Measurements from ENCODE around the gene CENPA. TPM values are rescaled to one million over a fixed set of nuclear protein-coding genes. Genes with fewer than 3 reads are reported as not detected.

Gene CENPA
- total and polyA plus RNA-seq, 2 of the 13 experiments (the other 11 are each of a cell fraction or from before 2014, with no cell fraction given) = 28.5 to 38.5 TPM

- TF ChIP-seq, protein P1, sequence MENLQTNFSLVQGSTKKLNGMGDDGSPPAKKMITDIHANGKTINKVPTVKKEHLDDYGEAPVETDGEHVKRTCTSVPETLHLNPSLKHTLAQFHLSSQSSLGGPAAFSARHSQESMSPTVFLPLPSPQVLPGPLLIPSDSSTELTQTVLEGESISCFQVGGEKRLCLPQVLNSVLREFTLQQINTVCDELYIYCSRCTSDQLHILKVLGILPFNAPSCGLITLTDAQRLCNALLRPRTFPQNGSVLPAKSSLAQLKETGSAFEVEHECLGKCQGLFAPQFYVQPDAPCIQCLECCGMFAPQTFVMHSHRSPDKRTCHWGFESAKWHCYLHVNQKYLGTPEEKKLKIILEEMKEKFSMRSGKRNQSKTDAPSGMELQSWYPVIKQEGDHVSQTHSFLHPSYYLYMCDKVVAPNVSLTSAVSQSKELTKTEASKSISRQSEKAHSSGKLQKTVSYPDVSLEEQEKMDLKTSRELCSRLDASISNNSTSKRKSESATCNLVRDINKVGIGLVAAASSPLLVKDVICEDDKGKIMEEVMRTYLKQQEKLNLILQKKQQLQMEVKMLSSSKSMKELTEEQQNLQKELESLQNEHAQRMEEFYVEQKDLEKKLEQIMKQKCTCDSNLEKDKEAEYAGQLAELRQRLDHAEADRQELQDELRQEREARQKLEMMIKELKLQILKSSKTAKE (CRISPR knock-in tag; IDR thresholded peaks at IDR 0.05; ENCODE audit: borderline replicate concordance) = peak; percentile 61; the same call in 1 of the 2 replicates
- no peak for TF ChIP-seq ZNF629 (CRISPR knock-in tag; conservative IDR thresholded peaks at IDR 0.05)
- peak; percentile 55; the same call in 1 of the 2 replicates for TF ChIP-seq SPEN (CRISPR knock-in tag; IDR thresholded peaks at IDR 0.05; ENCODE audit: low read depth)
- TF ChIP-seq DDIT3 (CRISPR knock-in tag; IDR thresholded peaks at IDR 0.05) = no peak
- no peak for TF ChIP-seq SOX13 (IDR thresholded peaks at IDR 0.05)
- peak in 1 of 2 experiments; percentile 64; a peak in 1 of 4 replicates for TF ChIP-seq SOX13 (CRISPR knock-in tag; conservative IDR thresholded peaks at IDR 0.05 in 1 of 2, IDR thresholded peaks at IDR 0.05 in 1 of 2)
- peak; percentile 85 for TF ChIP-seq FOXP4 (CRISPR knock-in tag; IDR thresholded peaks at IDR 0.05)
- TF ChIP-seq, protein P2, sequence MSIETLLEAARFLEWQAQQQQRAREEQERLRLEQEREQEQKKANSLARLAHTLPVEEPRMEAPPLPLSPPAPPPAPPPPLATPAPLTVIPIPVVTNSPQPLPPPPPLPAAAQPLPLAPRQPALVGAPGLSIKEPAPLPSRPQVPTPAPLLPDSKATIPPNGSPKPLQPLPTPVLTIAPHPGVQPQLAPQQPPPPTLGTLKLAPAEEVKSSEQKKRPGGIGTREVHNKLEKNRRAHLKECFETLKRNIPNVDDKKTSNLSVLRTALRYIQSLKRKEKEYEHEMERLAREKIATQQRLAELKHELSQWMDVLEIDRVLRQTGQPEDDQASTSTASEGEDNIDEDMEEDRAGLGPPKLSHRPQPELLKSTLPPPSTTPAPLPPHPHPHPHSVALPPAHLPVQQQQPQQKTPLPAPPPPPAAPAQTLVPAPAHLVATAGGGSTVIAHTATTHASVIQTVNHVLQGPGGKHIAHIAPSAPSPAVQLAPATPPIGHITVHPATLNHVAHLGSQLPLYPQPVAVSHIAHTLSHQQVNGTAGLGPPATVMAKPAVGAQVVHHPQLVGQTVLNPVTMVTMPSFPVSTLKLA (IDR thresholded peaks at IDR 0.05) = peak; percentile 74
- TF ChIP-seq NR2F1 (CRISPR knock-in tag; IDR thresholded peaks at IDR 0.05) = peak; percentile 46 to 48; a peak in 2 of 4 replicates
- TF ChIP-seq LCORL (IDR thresholded peaks at IDR 0.05) = no peak
- peak; percentile 92 for TF ChIP-seq LCORL (CRISPR knock-in tag; IDR thresholded peaks at IDR 0.05)
- peak; percentile 72 for TF ChIP-seq MED1 (CRISPR knock-in tag; IDR thresholded peaks at IDR 0.05)
- peak; percentile 33; the same call in 1 of the 2 replicates for TF ChIP-seq TAF1 (CRISPR knock-in tag; IDR thresholded peaks at IDR 0.05)
- TF ChIP-seq JUND (CRISPR knock-in tag; IDR thresholded peaks at IDR 0.05) = no peak
- TF ChIP-seq ZBTB25 (CRISPR knock-in tag; IDR thresholded peaks at IDR 0.05) = peak; percentile 55; the same call in 1 of the 2 replicates
- peak; percentile 52; the same call in 1 of the 2 replicates for TF ChIP-seq ZNF12 (CRISPR knock-in tag; IDR thresholded peaks at IDR 0.05)
- peak; percentile 67 for TF ChIP-seq BCL6 (CRISPR knock-in tag; IDR thresholded peaks at IDR 0.05)
- no peak for TF ChIP-seq IKZF4 (CRISPR knock-in tag; IDR thresholded peaks at IDR 0.05; ENCODE audit: borderline replicate concordance, low read depth, not compliant biosample characterization)
- TF ChIP-seq ZNF781 (CRISPR knock-in tag; IDR thresholded peaks at IDR 0.05; ENCODE audit: borderline replicate concordance, not compliant biosample characterization) = no peak
- TF ChIP-seq ZNF10 (CRISPR knock-in tag; IDR thresholded peaks at IDR 0.05; ENCODE audit: borderline replicate concordance, low read depth) = no peak
- TF ChIP-seq TGIF2 (CRISPR knock-in tag; IDR thresholded peaks at IDR 0.05) = peak; percentile 76; the same call in 1 of the 2 replicates
- peak; percentile 97 for TF ChIP-seq SAP130 (CRISPR knock-in tag; IDR thresholded peaks at IDR 0.05; ENCODE audit: low read depth)
Measured at GRCh38 chr2:26772064-26773001, 13.5 kb upstream of the CENPA start (continued).

Data from HepG2 (cell line).